Activated CD4-positive, alpha-beta T cell treated with anti-CD3 and anti-CD28 coated beads, Interleukin-2, amount 10 ng/mL, durations not matched to agents 7 days and 5 days (primary cell): ENCODE measurements around the gene RIF1. TPM values are rescaled to one million over a fixed set of nuclear protein-coding genes. Genes with fewer than 3 reads are reported as not detected.
A peak's percentile ranks its signal among the peaks of the same experiment; 100 is the strongest.
"Not testable (repeated sequence)": the region's sequence is repeated elsewhere in the genome, so short reads cannot be mapped to it uniquely, and the experiment has no call there.

Experiments used
- CTCF ChIA-PET: fragments of 350-600 bp; sonication (Branson Sonifier 250); formaldehyde crosslinking; loops from one replicate; lab custom pipeline; 2021; ENCODE audit warnings: antibody characterized with exemption; lab: Charles Lee
- POLR2A ChIA-PET: fragments of 350-600 bp; sonication (Branson Sonifier 250); formaldehyde crosslinking; loops from one replicate; lab custom pipeline; 2021; ENCODE audit warnings: antibody characterized with exemption; lab: Charles Lee
- DNase-seq: peaks from one replicate; pipeline ENCODE4 v3.0.0-alpha.2; 2020
- H3K27ac Mint-ChIP-seq: one replicate; pipeline ENCODE4 v1.8.0; 2021; ENCODE audit warnings: mild to moderate bottlenecking, moderate library complexity, mixed read lengths
- H3K27me3 Mint-ChIP-seq: one replicate; pipeline ENCODE4 v1.8.0; 2021; ENCODE audit warnings: mixed read lengths
- H3K36me3 Mint-ChIP-seq: one replicate; pipeline ENCODE4 v1.8.0; 2021; ENCODE audit warnings: low read depth, mixed read lengths
- H3K4me1 Mint-ChIP-seq: one replicate; pipeline ENCODE4 v1.8.0; 2021; ENCODE audit warnings: mixed read lengths
- H3K4me3 Mint-ChIP-seq: one replicate; pipeline ENCODE4 v1.8.0; 2021; ENCODE audit warnings: mild to moderate bottlenecking, moderate library complexity, mixed read lengths
- H3K9me3 Mint-ChIP-seq: one replicate; pipeline ENCODE4 v1.8.0; 2021; ENCODE audit warnings: mixed read lengths
- total RNA-seq, 2 experiments: library from RNA; stranded (reverse); gene quantifications; one replicate each; pipeline ENCODE4 v1.2.3, GENCODE V29; 2021

Gene RIF1
- total RNA-seq, 2 experiments from 2014 or later, result 57.1 to 57.3 TPM

- H3K36me3 Mint-ChIP-seq, result no peaks in the 10 kb centered on the region
- H3K9me3 Mint-ChIP-seq, result peaks cover 6% of the 10 kb centered on the region
- CTCF ChIA-PET, result interaction anchor here (0.5 to 0.7 kb wide), 2 partner anchors 23 to 1320 kb away, joined by 3 read pairs; no protein-coding TSS in a partner anchor
- no peaks in the 10 kb centered on the region for H3K4me1 Mint-ChIP-seq
- DNase-seq, result no peak
- no peak overlapping the region for H3K27ac Mint-ChIP-seq
- H3K27me3 Mint-ChIP-seq, result peaks cover 4% of the 10 kb centered on the region
- POLR2A ChIA-PET, result no interaction called here
- no peak overlapping the region for H3K4me3 Mint-ChIP-seq
Measured at GRCh38 chr2:151395509-151396374, 14.0 kb upstream of the RIF1 start.

DNA sequence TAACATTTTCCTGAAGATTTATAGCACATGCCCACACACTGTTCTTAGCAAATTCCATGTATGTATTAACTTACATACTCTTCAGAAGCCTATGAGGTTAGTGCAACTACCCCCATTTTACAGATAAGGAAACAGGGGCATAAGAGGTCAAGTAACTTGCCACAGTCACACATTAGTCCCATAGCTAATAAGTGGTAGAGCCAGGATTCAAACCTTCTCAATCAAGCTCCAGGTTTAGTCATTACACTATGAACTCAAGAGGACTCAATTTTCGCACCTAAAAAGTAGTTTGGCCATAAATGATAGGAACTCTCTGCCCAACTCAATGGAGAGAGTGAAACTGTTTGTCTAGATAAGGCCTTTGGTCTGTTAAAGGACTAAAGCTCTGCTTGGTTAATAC is 9.7 kb upstream of the RIF1 start:
- no peak for DNase-seq
- Mint-ChIP-seq H3K27ac (no peak overlapping the region), H3K4me1 (no peaks in the 10 kb centered on the region), H3K27me3 (no peaks in the 10 kb centered on the region), H3K4me3 (no peak overlapping the region), H3K36me3 (no peaks in the 10 kb centered on the region), H3K9me3 (peaks cover 2% of the 10 kb centered on the region)
- ChIA-PET POLR2A (no interaction called here), CTCF (interaction anchor here (0.6 kb wide), 1 partner anchor 1225 kb away, joined by 3 read pairs; no protein-coding TSS in a partner anchor)

- Mint-ChIP-seq H3K4me3 (no peak overlapping the region), H3K27ac (no peak overlapping the region), H3K36me3 (no peaks in the 10 kb centered on the region), H3K27me3 (no peaks in the 10 kb centered on the region), H3K9me3 (no peaks in the 10 kb centered on the region), H3K4me1 (no peaks in the 10 kb centered on the region)
- no peak for DNase-seq
- POLR2A ChIA-PET, result no interaction called here
- CTCF ChIA-PET, result no interaction called here
Measured at GRCh38 chr2:151401149-151401548, 8.6 kb upstream of the RIF1 start.

GRCh38 chr2:151403914-151404313 is 5.8 kb upstream of the RIF1 start:
- Mint-ChIP-seq H3K4me3 (no peak overlapping the region), H3K27ac (no peak overlapping the region), H3K9me3 (no peaks in the 10 kb centered on the region), H3K4me1 (no peaks in the 10 kb centered on the region), H3K27me3 (no peaks in the 10 kb centered on the region), H3K36me3 (no peaks in the 10 kb centered on the region)
- ChIA-PET POLR2A (interaction anchor here (0.7 kb wide), 1 partner anchor 51 kb away, joined by 4 read pairs; no protein-coding TSS in a partner anchor), CTCF (no interaction called here)
- no peak for DNase-seq

DNA sequence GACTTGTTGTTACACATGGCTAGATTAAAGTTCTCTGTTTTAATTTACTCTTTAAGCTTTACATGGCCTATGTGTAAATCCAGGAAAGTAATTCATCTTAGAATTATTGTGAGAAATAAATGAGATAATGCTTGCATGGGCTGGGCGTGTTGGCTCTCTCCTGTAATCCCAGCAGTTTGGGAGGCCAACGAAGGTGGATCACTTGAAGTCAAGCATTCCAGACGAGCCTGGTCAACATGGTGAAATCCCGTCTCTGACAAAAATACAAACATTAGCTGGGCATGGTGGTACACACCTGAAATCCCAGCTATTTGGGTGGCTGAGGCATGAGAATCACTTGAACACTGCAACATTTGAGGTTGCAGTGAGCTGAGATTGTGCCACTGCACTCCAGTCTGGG is 4.3 kb upstream of the RIF1 start:
- Mint-ChIP-seq H3K27ac (no peak overlapping the region), H3K27me3 (no peaks in the 10 kb centered on the region), H3K36me3 (peaks cover under 1% of the 10 kb centered on the region), H3K4me1 (peaks cover 5% of the 10 kb centered on the region), H3K4me3 (no peak overlapping the region), H3K9me3 (no peaks in the 10 kb centered on the region)
- ChIA-PET POLR2A (no interaction called here), CTCF (interaction anchor here (0.6 kb wide), 1 partner anchor 10 kb away, joined by 3 read pairs; no protein-coding TSS in a partner anchor)
- DNase-seq, result no peak

GRCh38 chr2:151407281-151407680 is 2.4 kb upstream of the RIF1 start:
- POLR2A ChIA-PET, result no interaction called here
- Mint-ChIP-seq H3K36me3 (peaks cover 13% of the 10 kb centered on the region), H3K27me3 (no peaks in the 10 kb centered on the region), H3K9me3 (no peaks in the 10 kb centered on the region), H3K4me3 (no peak overlapping the region), H3K27ac (no peak overlapping the region), H3K4me1 (peaks cover 19% of the 10 kb centered on the region)
- CTCF ChIA-PET, result no interaction called here
- DNase-seq, result no peak

GRCh38 chr2:151408788-151409600 is 708 bp upstream of the RIF1 start:
- POLR2A ChIA-PET, result no interaction called here
- peak overlapping the region; percentile 93 for H3K27ac Mint-ChIP-seq
- DNase-seq, result no peak
- peak overlapping the region; percentile 94 for H3K4me3 Mint-ChIP-seq
- H3K4me1 Mint-ChIP-seq, result peaks cover 28% of the 10 kb centered on the region
- H3K36me3 Mint-ChIP-seq, result peaks cover 24% of the 10 kb centered on the region
- H3K9me3 Mint-ChIP-seq, result no peaks in the 10 kb centered on the region
- CTCF ChIA-PET, result interaction anchor here (0.5 to 1.8 kb wide), 8 partner anchors 11 to 1704 kb away, joined by 3 to 6 read pairs (median 4); no protein-coding TSS in a partner anchor
- H3K27me3 Mint-ChIP-seq, result no peaks in the 10 kb centered on the region

DNA sequence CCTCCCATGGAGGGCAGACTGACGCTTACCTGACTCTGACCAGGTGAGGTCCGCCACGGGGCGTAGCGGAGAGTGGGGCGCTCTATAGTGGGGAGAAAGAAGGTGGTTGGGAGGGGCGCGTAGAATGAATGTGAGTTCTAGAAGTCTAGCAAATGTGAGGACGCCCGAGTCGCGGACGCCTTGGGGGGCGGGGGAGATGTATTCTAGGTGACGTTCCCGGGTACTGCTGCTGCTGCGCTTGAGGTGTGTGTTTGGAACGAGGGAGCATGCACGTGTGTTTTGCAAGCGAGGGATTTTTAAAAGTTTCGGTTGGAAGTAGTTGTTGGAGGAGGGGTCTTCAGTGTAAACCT is 758 bp downstream of the RIF1 start:
- H3K4me3 Mint-ChIP-seq, result peak overlapping the region; percentile 94
- H3K27ac Mint-ChIP-seq, result peak overlapping the region; percentile 93
- H3K9me3 Mint-ChIP-seq, result no peaks in the 10 kb centered on the region
- no peaks in the 10 kb centered on the region for H3K27me3 Mint-ChIP-seq
- CTCF ChIA-PET, result interaction anchor here (0.6 to 1.8 kb wide), 6 partner anchors 10 to 103 kb away, joined by 3 to 6 read pairs (median 3); no protein-coding TSS in a partner anchor
- POLR2A ChIA-PET, result interaction anchor here (0.7 kb wide), 1 partner anchor 62 kb away, joined by 3 read pairs; no protein-coding TSS in a partner anchor
- H3K36me3 Mint-ChIP-seq, result peaks cover 26% of the 10 kb centered on the region
- DNase-seq, result peak; percentile 51
- H3K4me1 Mint-ChIP-seq, result peaks cover 30% of the 10 kb centered on the region

- no peaks in the 10 kb centered on the region for H3K27me3 Mint-ChIP-seq
Measured at GRCh38 chr2:151417650-151418049, 7.9 kb downstream of the RIF1 start.

DNA sequence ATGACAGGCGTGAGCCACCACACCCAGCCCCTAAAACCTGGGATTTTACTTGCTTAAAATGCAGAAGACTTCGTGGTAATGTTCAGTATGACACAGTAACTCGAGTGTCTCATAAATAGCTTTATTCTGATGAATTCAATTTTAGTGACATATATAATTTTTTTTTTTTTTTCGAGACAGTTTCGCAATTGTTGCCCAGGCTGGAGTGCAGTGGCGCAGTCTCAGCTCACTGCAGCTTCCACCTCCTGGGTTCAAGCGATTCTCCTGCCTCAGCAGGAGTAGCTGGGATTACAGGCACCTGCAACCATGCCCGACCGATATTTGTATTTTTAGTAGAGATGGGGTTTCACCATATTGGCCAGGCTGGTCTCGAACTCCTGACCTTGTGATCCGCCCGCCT is 12.0 kb downstream of the RIF1 start:
- H3K27ac Mint-ChIP-seq, H3K27me3 Mint-ChIP-seq, H3K9me3 Mint-ChIP-seq, POLR2A ChIA-PET, H3K4me3 Mint-ChIP-seq, DNase-seq: not testable (repeated sequence)
- peaks cover 65% of the 10 kb centered on the region for H3K36me3 Mint-ChIP-seq
- H3K4me1 Mint-ChIP-seq, result peaks cover 48% of the 10 kb centered on the region
- CTCF ChIA-PET, result interaction anchor here (1.4 to 2.0 kb wide), 2 partner anchors 12 to 15 kb away, joined by 3 to 6 read pairs; partner anchors contain the start of gene RIF1

More at GRCh38 chr2:151417650-151418049, 7.9 kb downstream of the RIF1 start:
- Mint-ChIP-seq H3K36me3 (peaks cover 49% of the 10 kb centered on the region), H3K27ac (no peak overlapping the region), H3K9me3 (no peaks in the 10 kb centered on the region), H3K4me1 (peaks cover 28% of the 10 kb centered on the region), H3K4me3 (no peak overlapping the region)
- ChIA-PET CTCF (no interaction called here), POLR2A (no interaction called here)
- DNase-seq, result no peak

GRCh38 chr2:151422917-151423439 is 13.3 kb downstream of the RIF1 start:
- CTCF ChIA-PET, result interaction anchor here (0.7 to 1.3 kb wide), 3 partner anchors 11 to 561 kb away, joined by 3 to 6 read pairs (median 4); no protein-coding TSS in a partner anchor
- H3K9me3 Mint-ChIP-seq, result no peaks in the 10 kb centered on the region
- H3K27ac Mint-ChIP-seq, result peak overlapping the region; percentile 84
- no peak overlapping the region for H3K4me3 Mint-ChIP-seq
- H3K27me3 Mint-ChIP-seq, result no peaks in the 10 kb centered on the region
- H3K36me3 Mint-ChIP-seq, result peaks cover 58% of the 10 kb centered on the region
- DNase-seq, result no peak
- H3K4me1 Mint-ChIP-seq, result peaks cover 41% of the 10 kb centered on the region
- POLR2A ChIA-PET, result interaction anchor here (0.9 kb wide), 1 partner anchor 13 kb away, joined by 4 read pairs; the partner anchor contains the start of gene RIF1

DNA sequence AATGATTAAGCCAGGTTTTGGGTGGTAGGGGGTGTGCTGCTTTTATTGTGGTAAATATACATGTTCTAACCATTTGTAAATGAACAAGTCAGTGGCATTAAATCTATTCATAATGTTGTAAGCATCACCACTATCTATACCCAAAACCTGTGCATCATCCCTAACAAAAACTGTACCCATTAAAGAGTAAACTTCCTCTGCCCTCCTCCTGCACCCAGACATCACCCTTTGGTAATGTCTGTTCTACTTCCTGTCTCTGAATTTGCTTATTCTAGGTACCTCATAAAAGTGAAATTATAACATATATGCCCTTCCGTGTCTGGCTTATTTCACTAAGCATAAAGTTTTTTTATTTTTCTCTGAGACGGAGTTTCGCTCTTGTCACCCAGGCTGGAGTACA is 14.1 kb downstream of the RIF1 start:
- H3K4me3 Mint-ChIP-seq, result peak overlapping the region; percentile 3
- H3K27ac Mint-ChIP-seq, result peak overlapping the region; percentile 84
- H3K9me3 Mint-ChIP-seq, result no peaks in the 10 kb centered on the region
- ChIA-PET POLR2A (no interaction called here), CTCF (interaction anchor here (1.3 kb wide), 1 partner anchor 14 kb away, joined by 4 read pairs; no protein-coding TSS in a partner anchor)
- no peaks in the 10 kb centered on the region for H3K27me3 Mint-ChIP-seq
- DNase-seq, result peak; percentile 27
- peaks cover 43% of the 10 kb centered on the region for H3K4me1 Mint-ChIP-seq
- peaks cover 59% of the 10 kb centered on the region for H3K36me3 Mint-ChIP-seq
